SU-DHL-6 (cell line): ENCODE measurements around the gene JAM2.
A peak's percentile ranks its signal among the peaks of the same experiment; 100 is the strongest.

Source experiments
- H2AFZ ChIP-seq: fragments of 200-600 bp; sonication (generic); 2 replicates; pipeline ENCODE4 v1.6.1; 2014; ENCODE audit warnings: low read depth, mild to moderate bottlenecking, moderate library complexity, mixed read lengths, antibody characterized with exemption, low read length; ENCODE audit not compliant: severe bottlenecking
- H3F3A ChIP-seq: fragments of 200-600 bp; shearing (Covaris generic); 2 replicates; pipeline ENCODE4 v1.6.0; 2016; ENCODE audit warnings: antibody characterized with exemption, mild to moderate bottlenecking; ENCODE audit not compliant: insufficient read depth
- H3K27ac ChIP-seq: fragments of 200-600 bp; sonication (generic); 2 replicates; pipeline ENCODE4 v1.5.1; 2016; ENCODE audit warnings: low read depth, mild to moderate bottlenecking, low read length, moderate library complexity, mixed read lengths
- H3K27me3 ChIP-seq: fragments of 200-600 bp; sonication (generic), shearing (Covaris generic); 2 replicates; pipeline ENCODE4 v1.6.0; 2014; ENCODE audit warnings: mild to moderate bottlenecking, low read length
- H3K36me3 ChIP-seq: fragments of 200-600 bp; sonication (generic); 2 replicates; pipeline ENCODE4 v1.6.1; 2014; ENCODE audit warnings: mild to moderate bottlenecking, low read length, mixed read lengths
- H3K4me2 ChIP-seq: fragments of 300-600, 200-600 bp; shearing (Covaris generic), sonication (generic); 2 replicates; pipeline ENCODE4 v1.6.0; 2014; ENCODE audit warnings: low read length, low read depth, mild to moderate bottlenecking; ENCODE audit not compliant: poor library complexity, severe bottlenecking
- H3K4me3 ChIP-seq: fragments of 200-600 bp; sonication (generic); 2 replicates; pipeline ENCODE4 v1.5.1; 2014; ENCODE audit warnings: antibody characterized with exemption, low read length, mild to moderate bottlenecking, mixed read lengths; ENCODE audit not compliant: insufficient read depth, poor library complexity, severe bottlenecking
- H3K79me2 ChIP-seq: fragments of 200-600 bp; sonication (generic); 2 replicates; pipeline ENCODE4 v1.6.1; 2014; ENCODE audit warnings: mild to moderate bottlenecking, low read length, moderate library complexity; ENCODE audit not compliant: insufficient read depth
- H3K9ac ChIP-seq: fragments of 200-600 bp; sonication (generic); 2 replicates; pipeline ENCODE4 v1.7.0; 2014; ENCODE audit warnings: mild to moderate bottlenecking, low read length
- H3K9me2 ChIP-seq: fragments of 200-600 bp; sonication (generic); replicated peaks from 2 replicates; pipeline ENCODE4 v1.6.1; 2014; ENCODE audit warnings: low read length; ENCODE audit not compliant: insufficient read depth
- H3K9me3 ChIP-seq: fragments of 200-600 bp; sonication (generic); 2 replicates; pipeline ENCODE4 v1.6.1; 2014; ENCODE audit warnings: low read length, mixed read lengths; ENCODE audit not compliant: insufficient read depth
- H4K20me1 ChIP-seq: fragments of 200-600 bp; sonication (generic); 2 replicates; pipeline ENCODE4 v1.6.1; 2014; ENCODE audit warnings: low read depth, mild to moderate bottlenecking, antibody characterized with exemption, low read length, moderate library complexity, mixed read lengths
- EZH2phosphoT487 ChIP-seq: fragments of 200-600 bp; sonication (generic), shearing (Covaris generic); conservative IDR thresholded peaks from 2 replicates; pipeline ENCODE4 v1.6.1; 2018; ENCODE audit warnings: mild to moderate bottlenecking, antibody characterized with exemption, low read length, moderate library complexity, mixed read lengths
- TF ChIP-seq, protein P1 (sequence below): fragments of 200-600 bp; sonication (generic); IDR thresholded peaks from one replicate; pipeline ENCODE4 v1.5.1; 2017; ENCODE audit warnings: antibody characterized with exemption, mild to moderate bottlenecking, low read length, moderate library complexity; ENCODE audit not compliant: insufficient read depth, poor library complexity, severe bottlenecking

Gene JAM2

DNA sequence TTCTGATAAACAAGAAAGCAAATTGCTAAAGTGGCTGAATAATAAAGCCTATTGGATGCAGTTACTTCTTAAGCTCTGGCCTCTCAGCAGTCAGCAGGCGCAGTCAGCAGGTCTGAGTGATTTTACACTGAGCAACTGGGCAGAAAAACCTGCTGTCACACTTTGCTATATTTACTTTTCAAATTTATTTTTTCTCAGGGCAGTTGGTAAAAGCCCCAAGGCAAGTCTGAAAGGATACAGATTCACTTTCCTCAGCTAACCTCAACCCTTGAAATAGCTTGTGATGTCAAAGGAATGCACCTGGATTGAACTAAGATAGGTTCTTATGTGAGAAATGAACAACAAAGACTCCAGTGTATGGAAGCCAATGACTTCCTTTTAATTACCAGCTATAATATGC, 61.7 kb downstream of the JAM2 start:
- H3K36me3 ChIP-seq: no peaks in the 10 kb centered on the region
- H3K27me3 ChIP-seq: no peaks in the 10 kb centered on the region
- no peaks in the 10 kb centered on the region for H3K79me2 ChIP-seq
- no peak overlapping the region for H3K9ac ChIP-seq
- H4K20me1 ChIP-seq: no peaks in the 10 kb centered on the region
- no peaks in the 10 kb centered on the region for H3K9me3 ChIP-seq
- no peak overlapping the region for H3K4me2 ChIP-seq
- TF ChIP-seq, protein P1, sequence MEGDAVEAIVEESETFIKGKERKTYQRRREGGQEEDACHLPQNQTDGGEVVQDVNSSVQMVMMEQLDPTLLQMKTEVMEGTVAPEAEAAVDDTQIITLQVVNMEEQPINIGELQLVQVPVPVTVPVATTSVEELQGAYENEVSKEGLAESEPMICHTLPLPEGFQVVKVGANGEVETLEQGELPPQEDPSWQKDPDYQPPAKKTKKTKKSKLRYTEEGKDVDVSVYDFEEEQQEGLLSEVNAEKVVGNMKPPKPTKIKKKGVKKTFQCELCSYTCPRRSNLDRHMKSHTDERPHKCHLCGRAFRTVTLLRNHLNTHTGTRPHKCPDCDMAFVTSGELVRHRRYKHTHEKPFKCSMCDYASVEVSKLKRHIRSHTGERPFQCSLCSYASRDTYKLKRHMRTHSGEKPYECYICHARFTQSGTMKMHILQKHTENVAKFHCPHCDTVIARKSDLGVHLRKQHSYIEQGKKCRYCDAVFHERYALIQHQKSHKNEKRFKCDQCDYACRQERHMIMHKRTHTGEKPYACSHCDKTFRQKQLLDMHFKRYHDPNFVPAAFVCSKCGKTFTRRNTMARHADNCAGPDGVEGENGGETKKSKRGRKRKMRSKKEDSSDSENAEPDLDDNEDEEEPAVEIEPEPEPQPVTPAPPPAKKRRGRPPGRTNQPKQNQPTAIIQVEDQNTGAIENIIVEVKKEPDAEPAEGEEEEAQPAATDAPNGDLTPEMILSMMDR: no peak
- TF ChIP-seq EZH2phosphoT487: no peak
- no peak overlapping the region for H3K4me3 ChIP-seq
- H2AFZ ChIP-seq: no peak overlapping the region
- H3K27ac ChIP-seq: no peak overlapping the region
- H3K9me2 ChIP-seq: no peaks in the 10 kb centered on the region
- 0 out of 2 replicates have a peak, but pooled peaks cover 5% of the 10 kb centered on the region for H3F3A ChIP-seq

DNA sequence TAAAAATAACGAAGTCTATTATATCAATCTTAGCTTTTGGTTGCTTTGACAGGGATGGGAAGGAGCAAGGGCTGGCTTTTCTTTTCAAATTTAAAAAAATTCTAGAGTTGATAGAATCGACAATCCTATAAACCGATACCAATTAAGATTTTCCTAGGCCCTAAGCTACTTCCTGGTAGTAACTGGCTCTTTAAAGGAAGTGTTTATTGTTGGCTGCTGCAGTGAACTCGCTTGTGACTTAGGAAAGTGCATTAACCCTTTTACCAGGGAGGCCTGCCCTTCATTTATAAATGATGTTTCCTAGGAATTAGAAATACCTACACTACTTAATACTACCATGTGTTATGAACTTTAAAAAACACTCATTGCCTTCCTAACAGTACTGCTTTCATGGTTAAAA, 62.5 kb downstream of the JAM2 start:
- TF ChIP-seq, protein P1: no peak
- no peak for TF ChIP-seq EZH2phosphoT487
- H4K20me1 ChIP-seq: no peaks in the 10 kb centered on the region
- H3K36me3 ChIP-seq: no peaks in the 10 kb centered on the region
- no peaks in the 10 kb centered on the region for H3K27me3 ChIP-seq
- no peaks in the 10 kb centered on the region for H3K9me2 ChIP-seq
- H3K9me3 ChIP-seq: no peaks in the 10 kb centered on the region
- no peaks in the 10 kb centered on the region for H3K79me2 ChIP-seq
- H2AFZ ChIP-seq: no peak overlapping the region
- 0 out of 2 replicates have a peak, but pooled peaks cover 5% of the 10 kb centered on the region for H3F3A ChIP-seq
- no peak overlapping the region for H3K9ac ChIP-seq
- no peak overlapping the region for H3K27ac ChIP-seq
- no peak overlapping the region for H3K4me2 ChIP-seq
- no peak overlapping the region for H3K4me3 ChIP-seq

DNA sequence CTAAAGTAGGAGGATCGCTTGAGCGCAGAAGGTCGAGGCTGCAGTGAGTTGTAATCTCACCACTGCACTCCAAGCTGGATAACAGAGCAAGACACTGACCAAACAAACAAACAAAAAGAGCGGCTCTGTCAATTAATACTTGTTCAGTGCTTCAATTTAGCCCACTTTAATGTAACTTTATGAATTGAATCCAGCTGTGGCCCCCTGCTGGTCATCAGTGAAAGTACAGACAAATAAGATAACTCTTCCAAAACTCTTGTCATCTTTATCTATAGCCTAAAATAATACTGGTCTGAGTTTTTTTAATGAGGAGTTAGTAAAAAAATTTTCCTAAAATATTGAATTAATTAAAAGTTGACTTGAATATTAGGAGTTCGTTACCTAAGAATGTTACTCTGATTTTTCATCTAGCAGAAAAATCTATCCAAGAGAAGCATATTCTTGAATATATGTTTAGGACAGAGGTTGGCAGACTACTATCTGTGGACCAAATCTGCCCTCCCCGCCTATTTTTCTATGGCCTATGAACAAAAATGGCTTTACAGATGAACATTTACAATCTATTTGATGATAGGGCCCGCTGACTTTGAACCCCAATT, 69.5 kb downstream of the JAM2 start:
- H3K4me2 ChIP-seq: no peak overlapping the region
- H3K9me2 ChIP-seq: no peaks in the 10 kb centered on the region
- 0 out of 2 replicates have a peak, but pooled peaks cover 5% of the 10 kb centered on the region for H3F3A ChIP-seq
- no peak overlapping the region for H3K9ac ChIP-seq
- no peak overlapping the region for H3K4me3 ChIP-seq
- no peak overlapping the region for H3K27ac ChIP-seq
- H2AFZ ChIP-seq: peak overlapping the region; percentile 73
- H3K79me2 ChIP-seq: no peaks in the 10 kb centered on the region
- H3K27me3 ChIP-seq: no peaks in the 10 kb centered on the region
- no peak for TF ChIP-seq EZH2phosphoT487
- TF ChIP-seq, protein P1: peak; percentile 36
- H3K9me3 ChIP-seq: no peaks in the 10 kb centered on the region
- no peaks in the 10 kb centered on the region for H3K36me3 ChIP-seq
- no peaks in the 10 kb centered on the region for H4K20me1 ChIP-seq
